ENCODE measurements around the gene ZFTA.

GRCh38 chr11:63816166-63816565 lies 47.6 kb upstream of the ZFTA start:
- TF ChIP-seq CTCF (IDR thresholded peaks at IDR 0.05) (no peak), POLR2A (IDR thresholded peaks at IDR 0.05; ENCODE audit: low read depth) (no peak), EP300 (IDR thresholded peaks at IDR 0.05) (no peak)

Measured in esophagus muscularis mucosa (tissue), 4 donors.